Measurements from ENCODE around the gene ELOVL5. TPM values are rescaled to one million over a fixed set of nuclear protein-coding genes. Genes with fewer than 3 reads are reported as not detected.

ELOVL5 gene
- polyA plus RNA-seq, 1 of the 3 experiments (the other 2 are of a cell fraction): 31.9 TPM

DNA sequence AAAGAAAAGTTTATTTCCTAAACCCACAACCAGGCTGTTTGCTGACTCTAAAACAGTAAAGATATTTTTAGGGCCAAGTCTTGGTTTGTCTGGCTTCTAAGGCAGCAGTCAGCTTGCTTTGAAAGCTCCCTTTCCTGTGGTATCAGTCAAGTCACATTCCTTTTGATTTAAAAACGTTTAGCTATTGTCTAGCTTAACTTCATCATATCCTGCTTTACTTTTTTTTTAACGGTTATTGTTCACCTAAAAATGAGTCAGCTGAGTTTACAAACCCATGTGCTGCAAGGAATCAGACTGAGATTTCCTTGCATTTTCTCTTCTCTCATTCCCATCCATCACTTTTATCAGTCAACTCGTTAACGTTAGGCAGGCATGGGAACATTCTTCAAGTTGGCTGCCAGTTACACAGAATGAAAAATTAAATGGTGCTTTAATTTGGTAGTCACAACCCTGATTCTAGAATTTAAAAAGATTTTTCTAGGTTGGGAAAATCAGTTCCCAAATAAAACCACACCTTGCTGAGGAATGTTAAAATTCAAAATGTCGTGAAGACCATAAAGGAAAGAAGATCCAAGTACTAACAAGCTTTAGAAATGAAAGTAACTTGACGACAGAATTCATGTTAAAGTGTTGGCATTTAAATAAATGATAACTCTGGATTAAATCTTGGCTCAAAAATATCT is 45.9 kb downstream of the ELOVL5 start (continued):
- TF ChIP-seq, protein P1, sequence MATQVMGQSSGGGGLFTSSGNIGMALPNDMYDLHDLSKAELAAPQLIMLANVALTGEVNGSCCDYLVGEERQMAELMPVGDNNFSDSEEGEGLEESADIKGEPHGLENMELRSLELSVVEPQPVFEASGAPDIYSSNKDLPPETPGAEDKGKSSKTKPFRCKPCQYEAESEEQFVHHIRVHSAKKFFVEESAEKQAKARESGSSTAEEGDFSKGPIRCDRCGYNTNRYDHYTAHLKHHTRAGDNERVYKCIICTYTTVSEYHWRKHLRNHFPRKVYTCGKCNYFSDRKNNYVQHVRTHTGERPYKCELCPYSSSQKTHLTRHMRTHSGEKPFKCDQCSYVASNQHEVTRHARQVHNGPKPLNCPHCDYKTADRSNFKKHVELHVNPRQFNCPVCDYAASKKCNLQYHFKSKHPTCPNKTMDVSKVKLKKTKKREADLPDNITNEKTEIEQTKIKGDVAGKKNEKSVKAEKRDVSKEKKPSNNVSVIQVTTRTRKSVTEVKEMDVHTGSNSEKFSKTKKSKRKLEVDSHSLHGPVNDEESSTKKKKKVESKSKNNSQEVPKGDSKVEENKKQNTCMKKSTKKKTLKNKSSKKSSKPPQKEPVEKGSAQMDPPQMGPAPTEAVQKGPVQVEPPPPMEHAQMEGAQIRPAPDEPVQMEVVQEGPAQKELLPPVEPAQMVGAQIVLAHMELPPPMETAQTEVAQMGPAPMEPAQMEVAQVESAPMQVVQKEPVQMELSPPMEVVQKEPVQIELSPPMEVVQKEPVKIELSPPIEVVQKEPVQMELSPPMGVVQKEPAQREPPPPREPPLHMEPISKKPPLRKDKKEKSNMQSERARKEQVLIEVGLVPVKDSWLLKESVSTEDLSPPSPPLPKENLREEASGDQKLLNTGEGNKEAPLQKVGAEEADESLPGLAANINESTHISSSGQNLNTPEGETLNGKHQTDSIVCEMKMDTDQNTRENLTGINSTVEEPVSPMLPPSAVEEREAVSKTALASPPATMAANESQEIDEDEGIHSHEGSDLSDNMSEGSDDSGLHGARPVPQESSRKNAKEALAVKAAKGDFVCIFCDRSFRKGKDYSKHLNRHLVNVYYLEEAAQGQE (IDR thresholded peaks at IDR 0.05; ENCODE audit: low read depth, low read length): no peak
- no peak for TF ChIP-seq EZH2phosphoT487 (IDR thresholded peaks at IDR 0.05; ENCODE audit: borderline replicate concordance, low read depth)
- TF ChIP-seq RFX5 (IDR thresholded peaks at IDR 0.05; ENCODE audit: low read length): no peak
- TF ChIP-seq GABPA (IDR thresholded peaks at IDR 0.05; ENCODE audit: low read depth): no peak
- TF ChIP-seq FOSL2 (IDR thresholded peaks at IDR 0.05; ENCODE audit: borderline replicate concordance, low read depth): peak; percentile 76; the same call in 1 of the 2 replicates
- TF ChIP-seq GATA2 (CRISPR knock-in tag; IDR thresholded peaks at IDR 0.05): no peak
- TF ChIP-seq TAF1 (IDR thresholded peaks at IDR 0.05; ENCODE audit: borderline replicate concordance, low read depth, low read length): 0 out of 2 replicates have a peak, but pooled peaks have one; percentile 20
- no peak for TF ChIP-seq FOXJ3 (CRISPR knock-in tag; IDR thresholded peaks at IDR 0.05)
- TF ChIP-seq, protein P2, sequence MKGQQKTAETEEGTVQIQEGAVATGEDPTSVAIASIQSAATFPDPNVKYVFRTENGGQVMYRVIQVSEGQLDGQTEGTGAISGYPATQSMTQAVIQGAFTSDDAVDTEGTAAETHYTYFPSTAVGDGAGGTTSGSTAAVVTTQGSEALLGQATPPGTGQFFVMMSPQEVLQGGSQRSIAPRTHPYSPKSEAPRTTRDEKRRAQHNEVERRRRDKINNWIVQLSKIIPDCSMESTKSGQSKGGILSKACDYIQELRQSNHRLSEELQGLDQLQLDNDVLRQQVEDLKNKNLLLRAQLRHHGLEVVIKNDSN (IDR thresholded peaks at IDR 0.05; ENCODE audit: borderline replicate concordance, low read depth): no peak
- TF ChIP-seq CHD2 (IDR thresholded peaks at IDR 0.05; ENCODE audit: low read length, partially characterized antibody): no peak
- peak; percentile 34; the same call in 1 of the 2 replicates for TF ChIP-seq RXRA (IDR thresholded peaks at IDR 0.05; ENCODE audit: borderline replicate concordance, low read depth)
- no peak for TF ChIP-seq RAD21 (IDR thresholded peaks at IDR 0.05; ENCODE audit: low read length)
- TF ChIP-seq, protein P3, sequence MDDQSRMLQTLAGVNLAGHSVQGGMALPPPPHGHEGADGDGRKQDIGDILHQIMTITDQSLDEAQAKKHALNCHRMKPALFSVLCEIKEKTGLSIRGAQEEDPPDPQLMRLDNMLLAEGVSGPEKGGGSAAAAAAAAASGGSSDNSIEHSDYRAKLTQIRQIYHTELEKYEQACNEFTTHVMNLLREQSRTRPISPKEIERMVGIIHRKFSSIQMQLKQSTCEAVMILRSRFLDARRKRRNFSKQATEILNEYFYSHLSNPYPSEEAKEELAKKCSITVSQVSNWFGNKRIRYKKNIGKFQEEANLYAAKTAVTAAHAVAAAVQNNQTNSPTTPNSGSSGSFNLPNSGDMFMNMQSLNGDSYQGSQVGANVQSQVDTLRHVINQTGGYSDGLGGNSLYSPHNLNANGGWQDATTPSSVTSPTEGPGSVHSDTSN (IDR thresholded peaks at IDR 0.05): peak; percentile 84
- TF ChIP-seq NRF1 (IDR thresholded peaks at IDR 0.05; ENCODE audit: low read depth, low read length): no peak
- no peak for TF ChIP-seq SMC3 (IDR thresholded peaks at IDR 0.05; ENCODE audit: low read depth, low read length)
- no peak for TF ChIP-seq NFIC (IDR thresholded peaks at IDR 0.05; ENCODE audit: borderline replicate concordance)
- TF ChIP-seq, protein P4, sequence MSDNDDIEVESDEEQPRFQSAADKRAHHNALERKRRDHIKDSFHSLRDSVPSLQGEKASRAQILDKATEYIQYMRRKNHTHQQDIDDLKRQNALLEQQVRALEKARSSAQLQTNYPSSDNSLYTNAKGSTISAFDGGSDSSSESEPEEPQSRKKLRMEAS (IDR thresholded peaks at IDR 0.05; ENCODE audit: low read depth): peak; percentile 96
- no peak for TF ChIP-seq YY1 (IDR thresholded peaks at IDR 0.05; ENCODE audit: low read depth)
- TF ChIP-seq EP300 (IDR thresholded peaks at IDR 0.05; ENCODE audit: borderline replicate concordance in 1 of 2, low read depth in 1 of 2, low read length in 1 of 2): peak in 1 of 2 experiments; percentile 87; a peak in 2 of 4 replicates
- no peak for TF ChIP-seq RCOR1 (IDR thresholded peaks at IDR 0.05; ENCODE audit: low read length)
- TF ChIP-seq MXI1 (IDR thresholded peaks at IDR 0.05; ENCODE audit: low read depth, low read length): no peak
- peak; percentile 77 for TF ChIP-seq FOXM1 (IDR thresholded peaks at IDR 0.05; ENCODE audit: low read depth)
- peak; percentile 74 for TF ChIP-seq JUND (IDR thresholded peaks at IDR 0.05)
- TF ChIP-seq SIN3A (IDR thresholded peaks at IDR 0.05; ENCODE audit: borderline replicate concordance, low read depth, low read length): peak; percentile 55; the same call in 1 of the 2 replicates
- TF ChIP-seq, protein P5, sequence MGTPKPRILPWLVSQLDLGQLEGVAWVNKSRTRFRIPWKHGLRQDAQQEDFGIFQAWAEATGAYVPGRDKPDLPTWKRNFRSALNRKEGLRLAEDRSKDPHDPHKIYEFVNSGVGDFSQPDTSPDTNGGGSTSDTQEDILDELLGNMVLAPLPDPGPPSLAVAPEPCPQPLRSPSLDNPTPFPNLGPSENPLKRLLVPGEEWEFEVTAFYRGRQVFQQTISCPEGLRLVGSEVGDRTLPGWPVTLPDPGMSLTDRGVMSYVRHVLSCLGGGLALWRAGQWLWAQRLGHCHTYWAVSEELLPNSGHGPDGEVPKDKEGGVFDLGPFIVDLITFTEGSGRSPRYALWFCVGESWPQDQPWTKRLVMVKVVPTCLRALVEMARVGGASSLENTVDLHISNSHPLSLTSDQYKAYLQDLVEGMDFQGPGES (IDR thresholded peaks at IDR 0.05; ENCODE audit: low read depth, low read length): no peak
- TF ChIP-seq, protein P6, sequence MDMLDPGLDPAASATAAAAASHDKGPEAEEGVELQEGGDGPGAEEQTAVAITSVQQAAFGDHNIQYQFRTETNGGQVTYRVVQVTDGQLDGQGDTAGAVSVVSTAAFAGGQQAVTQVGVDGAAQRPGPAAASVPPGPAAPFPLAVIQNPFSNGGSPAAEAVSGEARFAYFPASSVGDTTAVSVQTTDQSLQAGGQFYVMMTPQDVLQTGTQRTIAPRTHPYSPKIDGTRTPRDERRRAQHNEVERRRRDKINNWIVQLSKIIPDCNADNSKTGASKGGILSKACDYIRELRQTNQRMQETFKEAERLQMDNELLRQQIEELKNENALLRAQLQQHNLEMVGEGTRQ (IDR thresholded peaks at IDR 0.05; ENCODE audit: borderline replicate concordance, low read depth, low read length): no peak
- no peak; the same call in 1 of the 2 replicates for TF ChIP-seq POLR2AphosphoS5 (IDR thresholded peaks at IDR 0.05; ENCODE audit: low read depth, low read length)
- no peak for TF ChIP-seq ELF1 (IDR thresholded peaks at IDR 0.05)
- peak; percentile 81 for TF ChIP-seq TCF12 (IDR thresholded peaks at IDR 0.05)

Data from SK-N-SH (cell line).